Calu3 (cell line): ENCODE measurements around the gene MOXD1. TPM values are rescaled to one million over a fixed set of nuclear protein-coding genes. Genes with fewer than 3 reads are reported as not detected.

Source experiments
- BruUV-seq: library from RNA; stranded (reverse); fragments of 400-500 nt; replicated peaks from 2 replicates; lab custom pipeline; 2021; lab: Mats Ljungman, UMichigan
- CTCF ChIA-PET: fragments of 300-600 bp; sonication (Branson Sonifier 250); formaldehyde crosslinking; loops from one replicate; lab custom pipeline; 2022; ENCODE audit warnings: antibody characterized with exemption; lab: Charles Lee
- DNase-seq: peaks from one replicate; pipeline ENCODE4 v3.0.0; 2022
- H3K27ac Mint-ChIP-seq: one replicate; pipeline ENCODE4 v1.8.0; 2022; ENCODE audit warnings: mixed read lengths; ENCODE audit not compliant: unreplicated experiment
- H3K27me3 Mint-ChIP-seq: one replicate; pipeline ENCODE4 v1.8.0; 2022; ENCODE audit warnings: mixed read lengths; ENCODE audit not compliant: unreplicated experiment
- H3K36me3 Mint-ChIP-seq: one replicate; pipeline ENCODE4 v1.8.0; 2022; ENCODE audit warnings: mild to moderate bottlenecking, moderate library complexity, mixed read lengths; ENCODE audit not compliant: insufficient read depth, unreplicated experiment
- H3K4me1 Mint-ChIP-seq: one replicate; pipeline ENCODE4 v1.8.0; 2022; ENCODE audit warnings: mild to moderate bottlenecking, low read depth, mixed read lengths; ENCODE audit not compliant: unreplicated experiment
- H3K4me3 Mint-ChIP-seq: one replicate; pipeline ENCODE4 v1.8.0; 2022; ENCODE audit warnings: mild to moderate bottlenecking, low read depth, moderate library complexity, mixed read lengths; ENCODE audit not compliant: unreplicated experiment
- H3K9me3 Mint-ChIP-seq: one replicate; pipeline ENCODE4 v1.8.0; 2022; ENCODE audit warnings: low read depth, mixed read lengths; ENCODE audit not compliant: unreplicated experiment
- intact Hi-C: fragments of 100-400 bp; cut with micrococcal nuclease; formaldehyde crosslinking; loops from one replicate; pipeline ENCODE4 v1.10.0; 2022; ENCODE audit not compliant: unreplicated experiment
- total RNA-seq: library from RNA; stranded (reverse); gene quantifications from 2 replicates; pipeline ENCODE4 v1.2.3, GENCODE V29; 2022
- TF ChIP-seq, protein P1 (sequence below): fragments of 200-600 bp; IDR thresholded peaks from one replicate; pipeline ENCODE4 v1.8.0; 2022; ENCODE audit warnings: antibody characterized with exemption; ENCODE audit not compliant: unreplicated experiment

MOXD1 gene
- total RNA-seq, 1 experiment from 2014 or later = 13.6 TPM

DNA sequence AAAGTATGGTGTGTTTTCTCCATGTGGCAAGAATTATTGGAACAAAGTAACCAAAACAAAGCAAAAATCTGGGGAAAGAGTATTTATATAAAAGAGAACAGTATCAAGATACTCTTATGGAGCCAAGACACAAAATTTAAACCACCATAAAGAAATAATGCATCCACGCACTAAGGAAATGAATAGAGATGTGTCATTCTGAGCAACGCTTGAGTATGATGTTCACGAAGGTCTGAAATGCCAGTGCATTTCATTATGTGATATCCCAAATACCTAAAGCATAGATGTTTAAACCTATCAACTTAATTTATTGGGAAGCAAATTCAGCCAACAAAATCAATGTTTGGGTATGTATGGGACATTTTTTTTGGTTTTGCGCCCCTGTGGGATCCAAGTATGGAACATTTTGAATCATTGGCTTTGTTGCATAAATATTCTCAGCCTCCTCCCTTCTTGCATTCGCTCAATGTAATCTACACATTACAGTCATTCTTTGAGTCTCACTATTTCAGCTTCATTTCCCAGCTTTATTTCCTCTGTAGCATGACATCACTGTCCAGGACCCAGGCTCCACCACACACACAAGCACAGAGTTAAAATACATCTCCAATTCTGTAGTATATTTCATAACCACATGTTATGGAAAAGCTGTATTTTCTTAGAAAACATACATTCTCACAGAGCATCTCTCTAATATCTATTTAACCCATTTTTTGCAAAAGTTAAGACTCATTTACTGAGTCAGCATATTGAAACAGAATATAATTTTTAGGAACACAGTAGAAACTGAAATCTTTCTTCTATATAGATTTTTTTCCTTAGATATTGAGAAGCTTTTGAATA lies 11.6 kb upstream of the MOXD1 start:
- Mint-ChIP-seq H3K27ac (no peak overlapping the region), H3K36me3 (no peaks in the 10 kb centered on the region), H3K27me3 (no peaks in the 10 kb centered on the region), H3K4me3 (no peak overlapping the region), H3K9me3 (no peaks in the 10 kb centered on the region), H3K4me1 (peaks cover 12% of the 10 kb centered on the region)
- no peak for DNase-seq
- TF ChIP-seq, protein P1, sequence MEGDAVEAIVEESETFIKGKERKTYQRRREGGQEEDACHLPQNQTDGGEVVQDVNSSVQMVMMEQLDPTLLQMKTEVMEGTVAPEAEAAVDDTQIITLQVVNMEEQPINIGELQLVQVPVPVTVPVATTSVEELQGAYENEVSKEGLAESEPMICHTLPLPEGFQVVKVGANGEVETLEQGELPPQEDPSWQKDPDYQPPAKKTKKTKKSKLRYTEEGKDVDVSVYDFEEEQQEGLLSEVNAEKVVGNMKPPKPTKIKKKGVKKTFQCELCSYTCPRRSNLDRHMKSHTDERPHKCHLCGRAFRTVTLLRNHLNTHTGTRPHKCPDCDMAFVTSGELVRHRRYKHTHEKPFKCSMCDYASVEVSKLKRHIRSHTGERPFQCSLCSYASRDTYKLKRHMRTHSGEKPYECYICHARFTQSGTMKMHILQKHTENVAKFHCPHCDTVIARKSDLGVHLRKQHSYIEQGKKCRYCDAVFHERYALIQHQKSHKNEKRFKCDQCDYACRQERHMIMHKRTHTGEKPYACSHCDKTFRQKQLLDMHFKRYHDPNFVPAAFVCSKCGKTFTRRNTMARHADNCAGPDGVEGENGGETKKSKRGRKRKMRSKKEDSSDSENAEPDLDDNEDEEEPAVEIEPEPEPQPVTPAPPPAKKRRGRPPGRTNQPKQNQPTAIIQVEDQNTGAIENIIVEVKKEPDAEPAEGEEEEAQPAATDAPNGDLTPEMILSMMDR = no peak
- CTCF ChIA-PET = no interaction called here
- no TSS peak for BruUV-seq
- intact Hi-C loops = no loop called here

DNA sequence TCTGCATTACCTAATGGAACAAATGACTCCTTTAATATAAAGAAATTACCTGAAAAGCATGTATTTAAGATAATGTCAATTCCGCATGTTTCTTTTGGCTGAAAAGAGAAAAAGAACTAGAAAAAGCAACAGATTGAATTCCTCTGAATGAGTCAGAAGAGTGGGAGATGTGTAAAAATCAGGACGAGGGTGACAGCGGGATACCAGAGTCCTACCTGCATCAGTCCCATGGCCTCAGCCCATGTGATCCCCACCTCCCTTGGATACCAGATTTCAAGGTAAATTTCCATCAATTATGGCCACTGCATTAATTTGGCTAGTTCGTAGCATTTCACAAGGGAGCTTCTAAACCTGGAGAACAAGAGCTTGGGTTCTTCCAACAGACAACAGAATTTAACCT lies 10.0 kb upstream of the MOXD1 start:
- Mint-ChIP-seq H3K27me3 (no peaks in the 10 kb centered on the region), H3K27ac (no peak overlapping the region), H3K9me3 (no peaks in the 10 kb centered on the region), H3K4me3 (no peak overlapping the region), H3K4me1 (peaks cover 11% of the 10 kb centered on the region), H3K36me3 (no peaks in the 10 kb centered on the region)
- DNase-seq = no peak
- CTCF ChIA-PET = no interaction called here
- BruUV-seq = no TSS peak
- TF ChIP-seq, protein P1 = no peak
- intact Hi-C loops = no loop called here

DNA sequence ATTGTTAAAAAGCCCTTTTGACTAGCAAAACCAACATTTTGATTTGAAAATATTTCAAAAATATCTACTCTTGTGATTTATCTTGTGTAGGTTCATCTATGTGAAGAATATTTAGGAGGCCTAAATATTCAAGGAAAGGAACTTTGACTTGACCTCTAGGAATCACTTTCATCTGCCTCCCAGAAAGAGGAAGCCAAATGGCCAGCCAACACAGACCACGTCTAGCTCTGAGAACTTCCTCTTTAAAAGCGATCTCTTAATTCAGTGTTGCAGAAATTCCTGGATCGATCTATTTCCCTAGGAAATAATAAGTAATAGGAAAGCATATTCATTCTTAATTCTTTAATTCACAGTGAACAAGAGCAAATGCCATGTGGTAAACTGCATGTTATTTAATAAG lies 9.6 kb upstream of the MOXD1 start:
- TF ChIP-seq, protein P1 = no peak
- Mint-ChIP-seq H3K4me3 (no peak overlapping the region), H3K27me3 (no peaks in the 10 kb centered on the region), H3K9me3 (no peaks in the 10 kb centered on the region), H3K27ac (no peak overlapping the region), H3K4me1 (peaks cover 7% of the 10 kb centered on the region), H3K36me3 (no peaks in the 10 kb centered on the region)
- BruUV-seq = no TSS peak
- intact Hi-C loops = no loop called here
- DNase-seq = no peak
- CTCF ChIA-PET = no interaction called here

DNA sequence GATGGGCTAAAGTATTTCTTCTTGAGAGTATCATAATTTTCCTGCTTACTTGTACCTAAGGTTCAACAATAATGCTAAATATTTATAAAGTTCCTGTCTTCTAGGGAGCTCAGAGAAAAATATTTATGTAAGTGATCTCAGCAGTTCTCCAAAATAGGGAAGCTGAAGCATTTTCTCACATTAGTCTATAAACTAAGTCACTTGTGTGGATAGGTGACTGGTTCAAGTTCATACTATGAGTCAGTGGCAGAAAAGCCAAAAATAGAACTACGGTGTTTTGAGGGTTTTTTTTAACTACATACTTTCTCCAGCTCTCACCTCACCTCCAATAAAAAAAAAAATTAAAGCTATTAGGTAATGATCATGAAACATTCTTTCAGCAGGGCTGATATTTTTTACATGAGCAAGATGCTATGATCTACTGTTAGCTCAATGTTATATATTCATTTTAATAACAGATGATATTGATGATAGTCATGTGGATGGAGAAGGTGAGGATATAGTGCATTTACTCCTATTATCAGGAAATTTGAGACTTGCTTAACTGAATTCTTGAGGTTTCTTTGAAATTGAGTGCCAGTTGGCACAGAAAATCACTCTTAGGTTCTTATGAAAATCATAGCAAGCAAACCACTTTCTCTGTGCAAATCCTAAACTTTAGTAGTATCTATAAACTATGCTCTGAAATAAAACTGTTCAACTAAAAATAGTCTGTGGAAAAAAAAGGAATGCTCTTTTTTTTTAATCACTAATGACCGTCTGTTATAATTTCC lies 4.1 kb upstream of the MOXD1 start:
- Mint-ChIP-seq H3K9me3 (no peaks in the 10 kb centered on the region), H3K4me1 (peaks cover 2% of the 10 kb centered on the region), H3K4me3 (no peak overlapping the region), H3K27me3 (peaks cover 23% of the 10 kb centered on the region), H3K36me3 (peaks cover 17% of the 10 kb centered on the region), H3K27ac (no peak overlapping the region)
- DNase-seq = no peak
- CTCF ChIA-PET = interaction anchor here (0.6 to 1.2 kb wide), 2 partner anchors 85 to 394 kb away, joined by 3 read pairs; no protein-coding TSS in a partner anchor
- intact Hi-C loops = no loop called here
- TF ChIP-seq, protein P1 = no peak
- BruUV-seq = no TSS peak
